LNCAP (cell line): ENCODE measurements around the gene C16orf95.

Experiments
- CTCF ChIP-seq: fragments of 450-650 bp; IDR thresholded peaks from 2 replicates; pipeline ENCODE4 v1.5.1; 2017; ENCODE audit warnings: mild to moderate bottlenecking

Gene C16orf95

GRCh38 chr16:87278191-87279093 lies 38.8 kb downstream of the C16orf95 start:
- TF ChIP-seq CTCF, result peak; percentile 93

DNA sequence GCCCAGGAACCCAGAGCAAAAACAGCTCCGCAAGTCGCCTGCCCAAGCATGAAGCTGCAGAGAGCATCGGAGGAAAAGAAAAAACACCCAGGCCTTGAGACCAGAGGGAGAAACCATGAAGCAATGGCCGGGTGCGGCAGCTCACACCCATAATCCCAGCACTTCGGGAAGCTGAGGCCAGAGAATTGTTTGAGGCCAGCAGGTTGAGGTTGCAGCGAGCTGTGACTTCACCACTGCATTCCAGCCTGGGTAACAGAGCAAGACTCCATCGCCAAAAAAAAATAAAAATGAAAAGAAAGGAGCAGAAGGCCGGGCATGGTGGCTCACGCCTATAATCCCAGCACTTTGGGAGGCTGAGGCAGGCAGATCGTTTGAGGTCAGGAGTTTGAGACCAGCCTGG lies 40.3 kb downstream of the C16orf95 start:
- TF ChIP-seq CTCF, result no peak

DNA sequence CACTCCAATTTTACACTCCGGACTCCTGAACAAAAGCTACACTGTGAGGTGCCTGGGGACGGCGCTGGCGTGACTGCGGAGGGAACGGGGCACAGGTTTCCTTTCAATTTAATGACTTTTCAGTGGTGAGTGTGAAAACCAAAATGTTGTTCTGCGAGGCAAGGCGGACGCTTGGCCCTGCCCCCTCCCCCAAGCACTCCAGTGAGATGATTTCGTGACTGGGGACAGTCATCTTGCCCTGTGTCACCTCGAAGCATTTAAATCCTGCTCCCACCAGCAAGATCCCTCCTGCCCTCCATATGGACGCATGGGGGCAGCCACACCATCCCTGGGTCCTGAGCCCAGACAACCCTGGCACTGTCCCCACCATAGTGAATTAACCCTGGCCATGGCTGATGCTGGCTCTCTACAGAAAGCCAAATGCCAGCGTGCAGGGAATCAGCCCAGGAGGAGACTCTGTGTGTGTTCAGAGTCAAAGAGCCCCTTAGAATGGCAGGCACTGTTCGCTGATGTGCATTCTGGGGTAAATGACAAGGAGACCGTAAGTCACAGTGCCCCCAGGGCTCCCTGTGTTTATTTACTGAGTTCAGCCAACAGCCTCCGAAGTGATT lies 41.0 kb downstream of the C16orf95 start:
- TF ChIP-seq CTCF, result no peak

DNA sequence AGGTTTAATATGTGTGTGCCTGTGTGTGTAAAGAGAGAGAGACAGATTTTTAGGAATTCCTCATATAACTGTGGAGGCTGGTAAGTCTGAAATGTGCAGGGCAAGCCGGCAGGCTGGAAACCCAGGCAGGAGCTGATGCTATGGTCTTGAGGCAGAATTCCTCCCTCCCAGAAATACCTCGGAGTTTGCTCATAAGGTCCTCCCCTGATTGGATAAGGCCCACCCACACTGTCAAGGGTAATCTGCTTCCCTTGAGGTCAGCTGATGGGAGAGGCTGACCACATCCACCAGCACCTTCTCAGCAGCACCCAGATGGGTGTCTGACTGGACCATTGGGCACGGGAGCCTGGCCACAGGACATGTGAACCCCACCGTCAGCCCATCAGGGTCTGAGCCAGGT lies 42.4 kb downstream of the C16orf95 start:
- TF ChIP-seq CTCF, result no peak

DNA sequence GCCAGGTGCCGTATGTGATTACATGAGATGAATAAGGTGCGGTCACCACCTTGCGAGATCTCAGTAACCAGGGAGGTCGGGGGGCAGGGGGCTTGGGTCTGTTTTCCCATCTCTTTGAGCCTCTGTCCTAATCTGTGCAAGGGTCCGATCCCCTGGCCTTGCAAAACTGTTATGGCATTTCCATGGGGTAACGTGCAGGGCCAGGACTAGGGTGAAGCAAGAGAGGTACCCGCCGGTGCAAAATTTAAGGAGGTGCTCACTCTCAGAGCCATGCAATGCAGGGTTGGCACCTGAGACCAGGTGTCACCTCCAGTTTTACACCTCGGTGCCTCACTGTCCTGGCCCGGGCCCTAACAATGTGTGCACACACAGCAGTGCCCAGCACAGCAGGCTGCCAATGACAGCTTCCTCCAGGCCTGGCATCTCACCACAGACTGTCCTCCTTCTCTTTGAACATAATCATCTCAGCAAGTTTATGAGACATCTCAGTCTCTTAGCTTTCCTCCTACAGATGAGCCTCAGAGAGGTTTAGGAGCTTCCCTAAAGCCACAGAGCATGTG lies 43.6 kb downstream of the C16orf95 start:
- TF ChIP-seq CTCF, result no peak

GRCh38 chr16:87271256-87271655 lies 45.9 kb downstream of the C16orf95 start:
- TF ChIP-seq CTCF, result no peak

DNA sequence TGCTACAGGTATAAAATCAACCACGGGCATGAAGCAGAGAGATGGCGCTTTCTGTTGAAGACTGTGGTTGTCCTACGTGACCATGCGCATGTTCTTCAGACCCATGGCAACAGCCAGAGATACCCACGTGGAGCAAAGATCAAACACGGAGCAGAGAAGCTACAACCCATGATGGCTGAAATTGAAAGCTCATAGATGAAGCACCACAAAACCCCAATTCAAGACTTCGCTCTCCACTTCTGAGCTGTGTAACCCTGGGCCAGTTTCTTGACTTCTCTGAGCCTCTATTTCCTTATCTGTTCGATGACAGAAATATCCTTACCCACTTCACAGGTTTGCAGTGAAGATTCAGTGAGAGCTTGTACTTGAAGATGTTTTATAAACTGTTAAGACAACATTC lies 49.6 kb downstream of the C16orf95 start:
- TF ChIP-seq CTCF, result no peak
